ENCODE results near the gene LIME1.

The LIME1 gene

DNA sequence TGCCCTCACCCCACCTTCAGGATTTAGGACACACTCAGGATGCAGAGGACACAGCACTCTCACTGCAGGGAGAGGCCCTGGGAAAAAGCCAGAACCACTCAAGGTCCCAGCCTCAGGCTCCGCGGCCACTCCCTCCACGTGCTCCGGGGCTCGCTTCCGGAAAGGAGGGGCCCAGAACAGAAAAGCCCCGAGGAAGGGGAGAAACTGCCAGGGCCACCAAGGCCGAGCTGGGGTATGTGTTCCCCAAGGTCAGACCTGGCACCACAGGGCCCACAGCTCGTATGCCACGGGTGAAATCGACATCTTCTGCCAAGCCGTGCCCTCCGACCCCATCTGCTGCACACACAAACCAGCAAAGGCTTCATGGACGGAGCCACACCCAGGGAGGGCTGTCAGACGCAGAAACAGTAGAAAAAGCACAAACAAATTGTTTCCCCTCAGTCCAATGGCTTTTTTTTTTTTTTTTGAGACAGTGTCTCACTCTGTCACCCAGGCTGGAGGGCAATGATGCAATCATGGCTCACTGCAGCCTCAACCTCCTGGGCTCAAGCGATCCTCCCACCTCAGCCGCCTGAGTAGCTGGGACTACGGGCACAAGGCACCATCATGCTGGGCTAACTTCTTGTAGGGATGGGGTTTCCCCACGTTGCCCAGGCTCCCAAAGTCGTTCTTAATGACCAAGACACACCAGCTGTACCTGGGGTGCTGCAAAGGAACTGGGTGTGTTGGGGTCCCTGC lies 36.5 kb downstream of the LIME1 start:
- no peaks in the 10 kb centered on the region for H3F3A ChIP-seq (ENCODE audit: control insufficient read depth, insufficient read depth)
- H3K4me1 ChIP-seq (ENCODE audit: control insufficient read depth, low read length): no peaks in the 10 kb centered on the region
- no peaks in the 10 kb centered on the region for H3K36me3 ChIP-seq (ENCODE audit: control insufficient read depth, low read length)
- no peaks in the 10 kb centered on the region for H3K79me2 ChIP-seq (ENCODE audit: control insufficient read depth, low read length)
- TF ChIP-seq EZH2phosphoT487 (IDR thresholded peaks at IDR 0.05; ENCODE audit: borderline replicate concordance, low read length): no peak
- TF ChIP-seq, protein P1, sequence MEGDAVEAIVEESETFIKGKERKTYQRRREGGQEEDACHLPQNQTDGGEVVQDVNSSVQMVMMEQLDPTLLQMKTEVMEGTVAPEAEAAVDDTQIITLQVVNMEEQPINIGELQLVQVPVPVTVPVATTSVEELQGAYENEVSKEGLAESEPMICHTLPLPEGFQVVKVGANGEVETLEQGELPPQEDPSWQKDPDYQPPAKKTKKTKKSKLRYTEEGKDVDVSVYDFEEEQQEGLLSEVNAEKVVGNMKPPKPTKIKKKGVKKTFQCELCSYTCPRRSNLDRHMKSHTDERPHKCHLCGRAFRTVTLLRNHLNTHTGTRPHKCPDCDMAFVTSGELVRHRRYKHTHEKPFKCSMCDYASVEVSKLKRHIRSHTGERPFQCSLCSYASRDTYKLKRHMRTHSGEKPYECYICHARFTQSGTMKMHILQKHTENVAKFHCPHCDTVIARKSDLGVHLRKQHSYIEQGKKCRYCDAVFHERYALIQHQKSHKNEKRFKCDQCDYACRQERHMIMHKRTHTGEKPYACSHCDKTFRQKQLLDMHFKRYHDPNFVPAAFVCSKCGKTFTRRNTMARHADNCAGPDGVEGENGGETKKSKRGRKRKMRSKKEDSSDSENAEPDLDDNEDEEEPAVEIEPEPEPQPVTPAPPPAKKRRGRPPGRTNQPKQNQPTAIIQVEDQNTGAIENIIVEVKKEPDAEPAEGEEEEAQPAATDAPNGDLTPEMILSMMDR (IDR thresholded peaks at IDR 0.05; ENCODE audit: low read depth, low read length, poor library complexity, severe bottlenecking): no peak
- H4K20me1 ChIP-seq (ENCODE audit: control insufficient read depth, insufficient read depth, low read depth, low read length): no peaks in the 10 kb centered on the region
- H3K9me3 ChIP-seq (ENCODE audit: control insufficient read depth, insufficient read depth, low read length): no peaks in the 10 kb centered on the region
- H3K4me3 ChIP-seq (ENCODE audit: low read length): no peak overlapping the region
- H3K27me3 ChIP-seq (ENCODE audit: control insufficient read depth, low read length): peaks cover 11% of the 10 kb centered on the region
- H3K27ac ChIP-seq (ENCODE audit: low read depth, low read length): no peak overlapping the region
- no peak overlapping the region for H3K4me2 ChIP-seq (ENCODE audit: low read length)
- no peaks in the 10 kb centered on the region for H3K9me2 ChIP-seq (replicated peaks; ENCODE audit: control insufficient read depth, low read length)

DNA sequence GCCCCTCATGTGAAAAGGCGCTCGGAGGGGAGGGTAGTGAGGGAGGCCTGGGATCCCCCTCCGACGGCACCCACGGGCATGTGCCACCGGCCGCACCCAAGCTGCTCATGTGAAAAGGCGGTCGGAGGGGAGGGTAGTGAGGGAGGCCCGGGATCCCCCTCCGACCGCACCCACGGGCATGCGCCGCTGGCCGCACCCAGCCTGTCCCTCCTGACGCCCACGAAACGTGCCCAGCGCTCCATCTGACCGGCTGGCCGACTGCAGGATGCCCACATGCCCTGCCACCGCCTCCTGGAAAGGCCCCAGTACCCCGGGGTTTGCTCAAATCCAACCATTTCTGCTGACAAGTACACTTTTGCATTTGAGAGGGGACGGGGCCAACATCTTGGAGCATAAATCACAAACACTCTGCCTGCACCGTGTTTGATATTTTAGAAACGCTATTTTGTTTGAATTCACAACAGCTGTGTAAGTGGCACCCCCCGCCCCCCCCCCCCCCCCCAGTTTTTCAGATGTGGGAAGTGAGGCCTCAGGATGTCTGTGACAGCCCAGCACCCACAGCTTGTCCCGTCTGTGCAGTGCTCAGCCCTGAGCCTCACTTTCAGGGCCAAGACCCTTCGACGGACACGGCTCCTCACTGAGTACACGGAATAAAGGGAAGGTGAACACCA lies 37.2 kb downstream of the LIME1 start:
- no peak for TF ChIP-seq EZH2phosphoT487 (IDR thresholded peaks at IDR 0.05; ENCODE audit: borderline replicate concordance, low read length)
- TF ChIP-seq, protein P1 (IDR thresholded peaks at IDR 0.05; ENCODE audit: low read depth, low read length, poor library complexity, severe bottlenecking): no peak
- H3K9me3 ChIP-seq (ENCODE audit: control insufficient read depth, insufficient read depth, low read length): no peaks in the 10 kb centered on the region
- no peaks in the 10 kb centered on the region for H3K9me2 ChIP-seq (replicated peaks; ENCODE audit: control insufficient read depth, low read length)
- H3K4me3 ChIP-seq (ENCODE audit: low read length): no peak overlapping the region
- no peaks in the 10 kb centered on the region for H4K20me1 ChIP-seq (ENCODE audit: control insufficient read depth, insufficient read depth, low read depth, low read length)
- H3K4me1 ChIP-seq (ENCODE audit: control insufficient read depth, low read length): no peaks in the 10 kb centered on the region
- H3K27me3 ChIP-seq (ENCODE audit: control insufficient read depth, low read length): peaks cover 11% of the 10 kb centered on the region
- no peaks in the 10 kb centered on the region for H3F3A ChIP-seq (ENCODE audit: control insufficient read depth, insufficient read depth)
- no peaks in the 10 kb centered on the region for H3K36me3 ChIP-seq (ENCODE audit: control insufficient read depth, low read length)
- H3K79me2 ChIP-seq (ENCODE audit: control insufficient read depth, low read length): no peaks in the 10 kb centered on the region
- H3K4me2 ChIP-seq (ENCODE audit: low read length): no peak overlapping the region
- no peak overlapping the region for H3K27ac ChIP-seq (ENCODE audit: low read depth, low read length)

GRCh38 chr20:63774306-63774705 lies 37.8 kb downstream of the LIME1 start:
- no peak overlapping the region for H3K4me3 ChIP-seq (ENCODE audit: low read length)
- H3K27ac ChIP-seq (ENCODE audit: low read depth, low read length): no peak overlapping the region
- no peak for TF ChIP-seq EZH2phosphoT487 (IDR thresholded peaks at IDR 0.05; ENCODE audit: borderline replicate concordance, low read length)
- TF ChIP-seq, protein P1 (IDR thresholded peaks at IDR 0.05; ENCODE audit: low read depth, low read length, poor library complexity, severe bottlenecking): no peak
- H3K9me2 ChIP-seq (replicated peaks; ENCODE audit: control insufficient read depth, low read length): no peaks in the 10 kb centered on the region
- H3K27me3 ChIP-seq (ENCODE audit: control insufficient read depth, low read length): peaks cover 11% of the 10 kb centered on the region
- H3K4me1 ChIP-seq (ENCODE audit: control insufficient read depth, low read length): no peaks in the 10 kb centered on the region
- no peak overlapping the region for H3K4me2 ChIP-seq (ENCODE audit: low read length)
- no peaks in the 10 kb centered on the region for H3K36me3 ChIP-seq (ENCODE audit: control insufficient read depth, low read length)
- no peaks in the 10 kb centered on the region for H4K20me1 ChIP-seq (ENCODE audit: control insufficient read depth, insufficient read depth, low read depth, low read length)
- H3K79me2 ChIP-seq (ENCODE audit: control insufficient read depth, low read length): no peaks in the 10 kb centered on the region
- no peaks in the 10 kb centered on the region for H3K9me3 ChIP-seq (ENCODE audit: control insufficient read depth, insufficient read depth, low read length)
- no peaks in the 10 kb centered on the region for H3F3A ChIP-seq (ENCODE audit: control insufficient read depth, insufficient read depth)
